ENCODE data around the gene AXIN1. TPM values are rescaled to one million over a fixed set of nuclear protein-coding genes. Genes with fewer than 3 reads are reported as not detected.

The AXIN1 gene
- total and polyA plus RNA-seq, 2 of the 8 experiments (the other 6 are each of a cell fraction or from before 2014, with no cell fraction given): 12.5 to 41.9 TPM

- no peak for TF ChIP-seq NANOG (IDR thresholded peaks at IDR 0.05; ENCODE audit: insufficient read depth, low read depth, low read length, poor library complexity, severe bottlenecking)
- TF ChIP-seq NRF1 (IDR thresholded peaks at IDR 0.05; ENCODE audit: low read depth, low read length): no peak
- no peak for TF ChIP-seq ASH2L (IDR thresholded peaks at IDR 0.05; ENCODE audit: low read length)
- no peak for TF ChIP-seq CBX8 (IDR thresholded peaks at IDR 0.05; ENCODE audit: borderline replicate concordance, low read depth, low read length)
These were observed 28.4 kb downstream of the AXIN1 start (continued) for GRCh38 chr16:324201-324450.
